Activated CD4-positive, alpha-beta T cell treated with anti-CD3 and anti-CD28 coated beads, Interleukin-2, amount 10 ng/mL, durations not matched to agents 24 days and 14 days (primary cell): ENCODE results near the gene SLC24A1. TPM values are rescaled to one million over a fixed set of nuclear protein-coding genes. Genes with fewer than 3 reads are reported as not detected.

Source experiments
- DNase-seq: peaks from one replicate; pipeline ENCODE4 v3.0.0; 2022
- H3K27ac Mint-ChIP-seq: one replicate; pipeline ENCODE4 v1.8.0; 2022; ENCODE audit warnings: mild to moderate bottlenecking, mixed read lengths
- H3K27me3 Mint-ChIP-seq: one replicate; pipeline ENCODE4 v1.8.0; 2022; ENCODE audit warnings: mixed read lengths
- H3K36me3 Mint-ChIP-seq: one replicate; pipeline ENCODE4 v1.8.0; 2022; ENCODE audit warnings: low read depth, mild to moderate bottlenecking, mixed read lengths
- H3K4me1 Mint-ChIP-seq: one replicate; pipeline ENCODE4 v1.8.0; 2021; ENCODE audit warnings: mixed read lengths
- H3K4me3 Mint-ChIP-seq: one replicate; pipeline ENCODE4 v1.8.0; 2022; ENCODE audit warnings: mild to moderate bottlenecking, moderate library complexity, mixed read lengths
- H3K9me3 Mint-ChIP-seq: one replicate; pipeline ENCODE4 v1.8.0; 2021; ENCODE audit warnings: mixed read lengths
- intact Hi-C: fragments of 100-400 bp; cut with micrococcal nuclease; formaldehyde crosslinking; loops from one replicate; pipeline ENCODE4 v1.15.1; 2023
- total RNA-seq: library from RNA; stranded (reverse); gene quantifications from 2 replicates; pipeline ENCODE4 v1.2.3, GENCODE V29; 2022

SLC24A1 gene
- total RNA-seq, 1 donor from 2014 or later, result 5.5 TPM

GRCh38 chr15:65651831-65652749 is 30.4 kb downstream of the SLC24A1 start:
- Mint-ChIP-seq H3K9me3 (no peaks in the 10 kb centered on the region), H3K27me3 (no peaks in the 10 kb centered on the region), H3K27ac (no peak overlapping the region), H3K36me3 (peaks cover 40% of the 10 kb centered on the region), H3K4me3 (no peak overlapping the region), H3K4me1 (peaks cover 4% of the 10 kb centered on the region)
- intact Hi-C loops, result no loop called here
- DNase-seq, result no peak

- intact Hi-C loops, result no loop called here
- peaks cover 40% of the 10 kb centered on the region for H3K36me3 Mint-ChIP-seq
- no peak overlapping the region for H3K4me3 Mint-ChIP-seq
- no peak for DNase-seq
- H3K4me1 Mint-ChIP-seq, result peaks cover 4% of the 10 kb centered on the region
- no peak overlapping the region for H3K27ac Mint-ChIP-seq
- no peaks in the 10 kb centered on the region for H3K27me3 Mint-ChIP-seq
- H3K9me3 Mint-ChIP-seq, result no peaks in the 10 kb centered on the region
These were observed 31.6 kb downstream of the SLC24A1 start for GRCh38 chr15:65653341-65653740.

DNA sequence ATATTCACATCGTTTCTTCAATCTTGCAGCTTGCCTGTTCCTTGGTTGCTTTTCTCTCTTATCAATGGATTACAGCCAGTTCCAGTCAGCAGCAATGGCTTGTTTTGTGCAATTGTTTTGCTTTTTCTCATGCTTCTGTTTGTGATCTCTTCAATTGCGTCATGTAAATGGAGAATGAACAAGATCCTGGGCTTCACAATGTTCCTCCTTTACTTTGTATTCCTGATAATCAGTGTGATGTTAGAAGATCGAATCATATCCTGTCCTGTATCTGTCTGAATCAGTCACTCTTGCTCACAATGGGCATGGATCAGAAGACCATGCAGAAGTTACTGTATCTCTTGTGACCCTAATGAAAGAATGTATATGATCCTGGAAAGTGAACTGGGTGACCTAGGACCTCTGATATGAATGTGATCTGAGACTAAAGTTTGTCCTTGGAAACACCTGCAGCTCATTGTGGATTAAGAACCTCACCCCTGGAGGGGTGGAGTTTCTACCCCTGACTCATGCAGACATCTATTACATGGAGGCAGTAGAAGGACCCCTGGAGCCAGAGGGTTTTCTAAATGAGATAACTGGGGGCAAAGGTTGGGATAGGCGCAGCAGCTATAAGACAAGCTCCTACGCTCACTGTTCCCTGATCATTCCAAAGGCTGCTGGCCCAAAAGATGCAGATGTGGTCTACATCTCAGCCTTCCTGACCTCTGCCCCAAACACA is 32.2 kb downstream of the SLC24A1 start:
- Mint-ChIP-seq H3K27ac (no peak overlapping the region), H3K4me1 (peaks cover 4% of the 10 kb centered on the region), H3K4me3 (no peak overlapping the region), H3K36me3 (peaks cover 43% of the 10 kb centered on the region), H3K9me3 (no peaks in the 10 kb centered on the region), H3K27me3 (no peaks in the 10 kb centered on the region)
- DNase-seq, result no peak
- intact Hi-C loops, result no loop called here

- intact Hi-C loops, result no loop called here
- DNase-seq, result no peak
- Mint-ChIP-seq H3K4me3 (no peak overlapping the region), H3K36me3 (peaks cover 46% of the 10 kb centered on the region), H3K27ac (no peak overlapping the region), H3K4me1 (peaks cover 4% of the 10 kb centered on the region), H3K9me3 (no peaks in the 10 kb centered on the region), H3K27me3 (no peaks in the 10 kb centered on the region)
These were observed 33.3 kb downstream of the SLC24A1 start for GRCh38 chr15:65655026-65655425.

DNA sequence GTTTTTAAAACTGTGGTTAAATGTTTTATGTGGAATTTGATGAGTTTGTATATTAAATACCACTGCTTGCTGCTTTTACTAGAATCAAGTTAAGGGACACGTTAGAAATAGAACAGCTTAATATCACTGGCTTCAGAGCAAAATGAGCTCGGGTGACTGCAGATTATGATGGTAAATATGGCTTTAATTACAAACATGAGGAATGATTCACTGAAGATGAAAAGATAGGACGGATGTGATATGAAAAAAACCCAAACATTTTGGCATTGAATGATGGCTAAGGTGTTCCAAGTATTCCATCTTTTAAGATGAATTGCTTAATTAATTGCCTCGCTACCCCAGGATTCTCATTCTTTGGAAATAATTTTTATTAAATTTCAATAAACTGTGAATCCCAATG is 33.7 kb downstream of the SLC24A1 start:
- H3K9me3 Mint-ChIP-seq, result no peaks in the 10 kb centered on the region
- H3K4me3 Mint-ChIP-seq, result no peak overlapping the region
- intact Hi-C loops, result no loop called here
- no peaks in the 10 kb centered on the region for H3K27me3 Mint-ChIP-seq
- H3K27ac Mint-ChIP-seq, result no peak overlapping the region
- no peak for DNase-seq
- H3K4me1 Mint-ChIP-seq, result peaks cover 2% of the 10 kb centered on the region
- H3K36me3 Mint-ChIP-seq, result peaks cover 45% of the 10 kb centered on the region

- Mint-ChIP-seq H3K27ac (no peak overlapping the region), H3K4me3 (no peak overlapping the region), H3K27me3 (no peaks in the 10 kb centered on the region), H3K36me3 (peaks cover 27% of the 10 kb centered on the region), H3K9me3 (no peaks in the 10 kb centered on the region), H3K4me1 (no peaks in the 10 kb centered on the region)
- DNase-seq, result no peak
- intact Hi-C loops, result no loop called here
These were observed 37.8 kb downstream of the SLC24A1 start for GRCh38 chr15:65659502-65660052.

DNA sequence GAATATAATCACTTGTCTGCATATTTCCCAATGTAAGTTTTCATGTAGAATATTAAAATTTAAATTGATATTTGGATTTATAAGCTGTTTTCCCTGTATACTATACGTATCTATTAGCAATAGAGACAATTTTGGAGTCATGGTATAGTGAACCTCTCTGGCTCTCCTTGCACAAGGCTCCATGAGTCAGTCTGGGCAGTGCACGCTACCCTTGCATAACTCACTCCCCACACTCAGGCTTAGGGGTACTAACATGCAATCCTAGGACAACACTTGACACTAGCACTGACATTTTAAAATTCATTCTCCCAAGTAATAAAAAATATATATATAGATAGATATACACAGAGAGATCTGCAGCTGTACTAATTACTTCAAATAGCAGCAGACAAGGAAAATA is 39.2 kb downstream of the SLC24A1 start:
- H3K27ac Mint-ChIP-seq, result no peak overlapping the region

DNA sequence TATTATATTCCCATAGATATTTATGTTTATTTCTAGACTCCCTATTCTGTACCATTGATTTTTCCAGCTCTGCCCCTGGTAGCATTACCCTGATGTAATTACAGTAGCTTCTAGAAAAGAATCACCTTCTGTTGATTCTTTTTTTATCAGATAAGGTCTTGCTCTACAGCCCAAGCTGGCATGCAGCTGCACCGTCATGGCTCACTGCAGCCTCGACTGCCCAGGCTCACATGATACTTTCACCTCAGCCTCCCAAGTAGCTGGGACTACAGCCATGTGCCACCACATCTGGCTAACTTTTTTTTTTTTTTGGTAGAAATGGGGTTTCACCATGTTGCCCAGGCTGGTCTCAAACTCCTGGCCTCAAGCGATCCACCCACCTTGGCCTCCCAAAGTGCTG is 41.8 kb downstream of the SLC24A1 start:
- no peaks in the 10 kb centered on the region for H3K9me3 Mint-ChIP-seq
- intact Hi-C loops, result no loop called here
- H3K36me3 Mint-ChIP-seq, result peaks cover 41% of the 10 kb centered on the region
- no peaks in the 10 kb centered on the region for H3K4me1 Mint-ChIP-seq
- H3K4me3 Mint-ChIP-seq, result no peak overlapping the region
- H3K27ac Mint-ChIP-seq, result no peak overlapping the region
- DNase-seq, result peak; percentile 30
- no peaks in the 10 kb centered on the region for H3K27me3 Mint-ChIP-seq

More for the DNA sequence above, 39.2 kb downstream of the SLC24A1 start:
- peak; percentile 10 for DNase-seq
- intact Hi-C loops, result no loop called here
- H3K9me3 Mint-ChIP-seq, result no peaks in the 10 kb centered on the region
- H3K4me1 Mint-ChIP-seq, result no peaks in the 10 kb centered on the region
- peaks cover 29% of the 10 kb centered on the region for H3K36me3 Mint-ChIP-seq
- no peaks in the 10 kb centered on the region for H3K27me3 Mint-ChIP-seq
- no peak overlapping the region for H3K4me3 Mint-ChIP-seq

- H3K27ac Mint-ChIP-seq, result peak overlapping the region; percentile 37
- no peaks in the 10 kb centered on the region for H3K27me3 Mint-ChIP-seq
- peak; percentile 30 for DNase-seq
- intact Hi-C loops, result no loop called here
- peaks cover 46% of the 10 kb centered on the region for H3K36me3 Mint-ChIP-seq
- H3K4me1 Mint-ChIP-seq, result no peaks in the 10 kb centered on the region
- no peaks in the 10 kb centered on the region for H3K9me3 Mint-ChIP-seq
- no peak overlapping the region for H3K4me3 Mint-ChIP-seq
These were observed 44.5 kb downstream of the SLC24A1 start for GRCh38 chr15:65666257-65666656.

- intact Hi-C loops, result no loop called here
- peaks cover 4% of the 10 kb centered on the region for H3K4me1 Mint-ChIP-seq
- H3K36me3 Mint-ChIP-seq, result peaks cover 31% of the 10 kb centered on the region
- DNase-seq, result no peak
- H3K27me3 Mint-ChIP-seq, result no peaks in the 10 kb centered on the region
- no peaks in the 10 kb centered on the region for H3K9me3 Mint-ChIP-seq
- no peak overlapping the region for H3K4me3 Mint-ChIP-seq
- H3K27ac Mint-ChIP-seq, result no peak overlapping the region
These were observed 53.8 kb downstream of the SLC24A1 start for GRCh38 chr15:65675551-65675950.

DNA sequence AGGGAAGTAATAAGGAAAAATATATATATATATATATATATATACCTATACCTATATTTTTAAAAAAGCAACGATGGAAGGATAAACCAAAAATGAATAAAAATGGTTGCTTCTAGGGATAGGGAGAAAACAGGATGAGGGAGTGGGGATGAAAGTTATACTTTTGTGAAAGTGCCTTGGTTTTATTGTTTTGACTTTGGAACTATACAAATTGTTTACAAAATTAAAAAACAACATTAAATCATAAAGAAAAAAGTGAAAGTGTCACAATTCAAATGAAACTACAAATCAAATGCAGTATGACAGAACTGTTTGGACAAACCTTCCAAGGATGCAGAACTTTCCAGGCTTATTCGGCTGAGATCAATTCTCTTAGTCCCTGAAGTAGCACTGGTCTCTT is 54.4 kb downstream of the SLC24A1 start:
- Mint-ChIP-seq H3K4me3 (no peak overlapping the region), H3K27me3 (no peaks in the 10 kb centered on the region), H3K4me1 (peaks cover 4% of the 10 kb centered on the region), H3K9me3 (no peaks in the 10 kb centered on the region), H3K36me3 (peaks cover 31% of the 10 kb centered on the region), H3K27ac (no peak overlapping the region)
- intact Hi-C loops, result no loop called here
- no peak for DNase-seq

GRCh38 chr15:65680544-65680943 is 58.8 kb downstream of the SLC24A1 start:
- Mint-ChIP-seq H3K9me3 (no peaks in the 10 kb centered on the region), H3K36me3 (peaks cover 28% of the 10 kb centered on the region), H3K4me1 (peaks cover 11% of the 10 kb centered on the region), H3K27ac (no peak overlapping the region), H3K27me3 (no peaks in the 10 kb centered on the region), H3K4me3 (no peak overlapping the region)
- intact Hi-C loops, result no loop called here
- no peak for DNase-seq

- Mint-ChIP-seq H3K9me3 (no peaks in the 10 kb centered on the region), H3K4me1 (peaks cover 11% of the 10 kb centered on the region), H3K27ac (no peak overlapping the region), H3K27me3 (no peaks in the 10 kb centered on the region), H3K36me3 (peaks cover 34% of the 10 kb centered on the region), H3K4me3 (no peak overlapping the region)
- intact Hi-C loops, result no loop called here
- no peak for DNase-seq
These were observed 60.7 kb downstream of the SLC24A1 start for GRCh38 chr15:65682404-65682911.

DNA sequence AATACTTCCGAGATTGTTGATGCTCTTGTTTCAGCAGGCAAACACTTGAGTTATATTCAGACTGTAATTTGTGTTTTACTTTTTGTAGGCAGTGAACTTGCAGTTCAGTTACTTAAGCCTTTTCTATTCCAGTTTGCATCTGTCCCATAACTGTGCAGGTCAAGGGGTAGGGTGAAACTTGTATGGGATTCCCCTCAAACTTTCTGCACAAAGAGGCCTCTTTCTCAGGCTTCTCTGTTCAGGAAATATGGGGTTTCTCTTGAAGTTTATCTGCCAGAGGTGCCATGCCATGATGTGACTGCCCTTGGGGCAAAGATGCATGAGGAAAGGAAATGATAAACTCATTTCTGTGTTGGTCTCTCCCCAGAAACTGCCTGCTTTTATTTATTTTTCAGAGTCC is 66.7 kb downstream of the SLC24A1 start:
- Mint-ChIP-seq H3K4me3 (no peak overlapping the region), H3K27me3 (no peaks in the 10 kb centered on the region), H3K36me3 (peaks cover 66% of the 10 kb centered on the region), H3K9me3 (no peaks in the 10 kb centered on the region), H3K27ac (no peak overlapping the region), H3K4me1 (peaks cover 6% of the 10 kb centered on the region)
- intact Hi-C loops, result no loop called here
- no peak for DNase-seq
